Putamen (tissue), 1 donor: ENCODE results near the gene CAMKK1.
"Not testable (repeated sequence)": the region's sequence is repeated elsewhere in the genome, so short reads cannot be mapped to it uniquely, and the experiment has no call there.

Experiments used
- DNase-seq: peaks from one replicate; pipeline ENCODE4 v3.0.0-alpha.2; 2016; ENCODE audit warnings: low spot score

The CAMKK1 gene

DNA sequence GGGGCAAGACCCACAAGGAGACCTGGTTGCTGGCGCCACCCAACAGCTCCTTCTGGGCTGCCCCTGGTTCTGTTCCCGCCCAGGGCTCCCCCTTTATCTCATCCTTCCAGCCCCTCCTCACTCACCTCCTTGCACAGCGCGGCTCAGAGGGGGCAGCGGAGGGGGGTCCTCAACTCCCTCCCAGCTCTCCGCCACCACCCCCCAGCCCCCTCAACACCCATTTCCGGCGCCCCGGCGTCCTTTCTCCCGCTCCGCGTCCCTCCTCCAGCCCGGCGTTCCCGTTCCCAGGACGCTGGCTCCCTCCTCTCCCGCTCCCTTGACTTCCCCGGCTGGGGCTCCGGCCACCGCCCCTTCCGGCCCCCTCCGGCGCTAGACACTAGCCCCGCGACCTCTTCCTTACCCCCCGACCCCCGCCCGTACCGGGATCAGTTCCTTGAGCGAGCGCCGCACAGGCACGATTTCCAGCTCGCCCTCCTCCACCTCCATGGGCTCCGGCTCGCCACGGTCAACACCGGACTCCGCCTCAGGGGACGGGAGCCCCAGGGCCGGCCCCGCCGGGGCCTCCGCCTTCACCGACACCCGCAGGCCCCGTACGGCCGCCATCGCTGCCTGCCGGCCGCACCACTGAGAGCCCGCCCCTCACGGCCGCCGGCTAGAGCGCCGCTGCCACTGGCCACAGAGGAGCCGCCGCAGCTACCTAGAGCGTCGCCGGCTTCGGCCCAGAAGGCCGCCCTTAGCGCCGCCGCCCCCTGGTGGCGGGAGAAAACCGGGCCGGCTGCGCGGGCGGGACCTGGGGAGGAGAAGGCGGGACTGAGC, 47.0 kb downstream of the CAMKK1 start, which contains the start of gene NCBP3:
TSS of gene NCBP3 (minus strand) at position 626 of the 816 bp plus-strand sequence. CDS start at position 603, 23 bp downstream.
- DNase-seq = peak; percentile 95

DNA sequence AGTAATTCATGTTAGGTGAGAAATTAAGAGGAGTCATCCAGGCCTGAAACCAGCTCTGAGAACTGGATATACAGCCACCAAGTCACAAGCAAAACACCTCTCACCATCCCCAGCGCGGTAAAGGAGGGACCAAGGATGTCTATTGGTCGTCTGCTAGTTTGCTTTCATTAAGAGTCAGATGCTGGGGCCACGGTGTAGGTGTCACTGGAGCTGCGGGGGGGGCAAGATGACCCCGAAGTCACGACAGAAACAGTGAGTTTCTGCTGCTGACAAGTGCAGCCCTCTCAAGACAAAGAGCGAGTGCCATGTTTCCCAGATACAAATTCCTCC, 47.6 kb downstream of the CAMKK1 start:
- DNase-seq = no peak

DNA sequence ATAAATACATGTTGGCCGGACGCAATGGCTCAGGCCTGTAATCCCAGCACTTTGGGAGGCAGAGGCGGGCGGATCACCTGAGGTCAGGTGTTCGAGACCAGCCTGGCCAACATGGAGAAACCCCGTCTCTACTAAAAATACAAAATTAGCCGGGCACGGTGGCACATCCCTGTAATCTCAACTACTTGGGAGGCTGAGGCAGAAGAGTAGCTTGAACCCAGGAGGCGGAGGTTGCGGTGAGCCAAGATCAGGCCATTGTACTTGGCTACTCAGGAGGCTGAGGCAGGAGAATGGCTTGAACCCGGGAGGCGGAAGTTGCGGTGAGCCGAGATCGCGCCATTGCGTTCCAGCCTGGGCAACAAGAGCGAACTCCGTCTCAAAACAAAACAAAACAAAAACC, 48.3 kb downstream of the CAMKK1 start:
- DNase-seq = not testable (repeated sequence)

- no peak for DNase-seq
Measured at GRCh38 chr17:3843935-3844516, 48.8 kb downstream of the CAMKK1 start.

DNA sequence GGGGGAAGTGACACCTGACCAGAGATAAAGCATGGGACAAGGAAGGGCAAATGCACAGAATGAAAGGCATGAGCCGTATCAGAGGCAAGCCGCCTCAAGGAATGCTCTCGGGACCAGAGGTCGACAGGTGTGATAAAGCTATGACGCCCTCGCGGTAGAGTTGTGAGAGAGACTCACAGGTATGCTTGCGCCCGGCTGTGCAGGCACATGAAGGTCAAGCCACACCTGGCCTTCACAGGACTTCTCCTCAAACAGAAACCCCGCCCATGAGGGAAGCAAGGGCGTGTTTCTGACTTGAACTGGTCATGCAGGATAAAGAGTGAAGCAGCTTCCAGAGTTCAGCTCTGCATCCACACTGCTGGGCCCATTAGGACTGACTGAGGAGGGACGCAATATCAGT, 54.6 kb downstream of the CAMKK1 start:
- DNase-seq = no peak

DNA sequence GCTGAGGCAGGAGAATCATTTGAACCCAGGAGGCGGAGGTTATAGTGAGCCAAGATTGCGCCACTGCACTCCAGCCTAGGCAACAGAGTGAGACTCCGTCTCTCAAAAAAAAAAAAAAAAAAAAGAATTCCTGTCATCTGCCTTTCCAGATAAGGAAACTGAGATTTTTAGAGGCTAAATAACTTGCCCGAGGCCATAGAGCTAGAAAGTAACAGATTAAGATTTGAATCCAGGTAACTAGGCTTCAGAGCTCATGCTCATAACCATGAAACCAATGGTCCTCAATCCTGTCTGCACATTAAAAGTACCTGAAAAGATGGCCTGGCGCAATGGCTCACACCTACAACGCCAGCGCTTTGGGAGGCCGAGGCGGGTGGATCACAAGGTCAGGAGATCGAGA, 56.3 kb downstream of the CAMKK1 start:
- no peak for DNase-seq

DNA sequence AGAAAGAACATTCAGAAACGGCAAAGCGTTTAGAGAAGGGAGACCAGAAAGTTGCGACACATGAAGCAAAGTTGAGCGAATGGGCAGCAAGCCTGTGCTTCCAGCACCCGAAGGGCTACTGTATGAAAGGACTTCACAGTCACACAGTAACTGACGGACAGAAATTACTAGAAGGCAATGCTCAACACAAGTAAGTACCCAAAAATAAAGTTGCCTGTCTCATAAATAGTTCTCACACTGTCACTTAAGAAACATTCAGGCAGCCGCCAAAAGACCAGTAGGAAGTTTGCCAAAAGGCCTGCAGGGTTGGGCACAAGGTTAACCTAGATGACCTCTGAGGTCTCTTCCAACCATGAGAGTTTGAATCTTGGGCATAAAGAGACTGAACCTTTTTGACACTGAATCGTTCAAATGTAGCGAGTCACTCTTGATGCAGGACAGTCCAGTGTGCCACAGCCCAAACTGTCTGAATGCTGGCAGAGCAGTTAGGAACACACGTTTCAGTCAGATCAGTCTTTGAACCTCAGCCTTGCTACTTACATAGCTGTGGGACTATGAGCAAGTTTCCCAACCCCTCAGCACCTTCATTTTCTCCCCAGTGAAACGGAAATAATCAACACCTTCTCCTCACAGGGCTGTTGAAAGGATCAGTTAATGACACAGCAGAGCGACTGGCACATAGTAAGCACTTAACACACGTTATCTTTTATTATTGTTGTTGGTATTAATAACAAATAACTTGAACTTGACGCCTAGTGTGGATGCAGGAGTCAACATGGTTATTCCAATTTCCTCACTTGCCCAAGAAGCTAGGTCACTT, 57.2 kb downstream of the CAMKK1 start:
- DNase-seq = no peak

DNA sequence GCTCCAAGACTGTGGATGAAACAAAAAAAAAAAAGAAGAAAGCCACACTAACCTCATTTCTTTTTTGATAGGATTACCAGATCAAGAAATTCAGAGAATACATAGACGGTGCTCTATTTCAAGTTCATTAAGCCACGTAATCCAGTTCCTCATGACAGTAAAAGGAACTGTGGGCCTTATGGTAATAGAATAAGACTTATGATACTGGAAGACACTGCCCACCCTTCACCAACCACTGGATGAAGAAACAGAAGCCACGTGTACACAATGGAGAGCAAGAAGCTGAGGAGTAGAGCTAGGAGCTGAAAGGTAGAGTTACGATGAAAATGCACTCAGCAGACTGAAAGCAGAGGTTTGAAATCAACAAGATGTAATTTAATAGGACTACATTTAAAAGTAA, 58.0 kb downstream of the CAMKK1 start:
- DNase-seq = no peak

DNA sequence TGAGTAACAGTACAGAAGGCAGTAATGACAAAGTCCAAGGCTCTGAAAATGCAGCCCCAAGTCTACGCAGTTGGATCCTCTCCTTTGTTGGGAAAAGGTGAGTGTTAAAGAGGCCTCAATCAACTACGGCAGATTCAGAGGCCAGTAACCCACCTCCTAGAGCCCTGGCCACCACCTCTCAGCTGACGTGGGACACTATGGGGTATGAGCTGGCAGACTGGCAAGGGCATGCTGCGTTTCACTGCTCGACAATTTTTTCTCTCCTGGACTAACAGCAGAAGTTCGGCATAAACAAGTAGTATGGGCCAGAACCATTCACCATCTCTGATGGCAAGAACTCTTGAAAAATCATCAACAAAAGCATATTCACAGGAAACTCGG, 64.0 kb downstream of the CAMKK1 start:
- DNase-seq = no peak

DNA sequence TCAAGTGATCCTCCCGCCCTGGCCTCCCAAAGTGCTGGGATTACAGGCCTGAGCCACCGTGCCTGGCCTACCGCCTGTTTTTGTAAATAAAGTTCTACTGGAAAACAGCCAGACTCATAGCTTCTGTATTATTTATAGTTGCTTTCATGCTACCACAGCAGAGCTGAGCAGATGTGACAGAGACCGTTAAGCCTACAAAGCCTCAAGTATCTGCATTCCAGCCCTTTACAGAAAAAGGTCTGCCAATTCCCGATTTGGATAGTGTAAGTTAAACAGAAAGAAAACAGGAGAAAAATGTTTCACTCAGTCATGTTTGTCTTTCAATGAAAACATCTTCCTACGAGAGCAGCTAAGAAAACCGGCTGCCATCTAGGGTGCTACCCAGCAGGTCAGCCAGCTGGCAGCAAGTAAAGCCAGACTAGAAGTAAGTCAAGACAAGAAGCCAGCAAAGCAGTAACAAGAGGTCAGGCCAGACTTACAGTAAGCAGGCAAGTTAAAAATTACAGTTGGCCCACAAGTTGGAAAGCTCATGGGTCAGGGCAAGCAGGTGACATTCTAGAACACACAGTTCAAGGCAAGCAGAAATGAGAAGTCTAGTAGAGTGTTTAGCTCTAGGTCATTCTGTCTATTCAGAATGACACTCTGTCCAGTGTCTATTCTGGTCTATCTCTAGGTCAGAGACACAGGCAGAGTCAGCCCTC, 64.6 kb downstream of the CAMKK1 start:
- DNase-seq = no peak

DNA sequence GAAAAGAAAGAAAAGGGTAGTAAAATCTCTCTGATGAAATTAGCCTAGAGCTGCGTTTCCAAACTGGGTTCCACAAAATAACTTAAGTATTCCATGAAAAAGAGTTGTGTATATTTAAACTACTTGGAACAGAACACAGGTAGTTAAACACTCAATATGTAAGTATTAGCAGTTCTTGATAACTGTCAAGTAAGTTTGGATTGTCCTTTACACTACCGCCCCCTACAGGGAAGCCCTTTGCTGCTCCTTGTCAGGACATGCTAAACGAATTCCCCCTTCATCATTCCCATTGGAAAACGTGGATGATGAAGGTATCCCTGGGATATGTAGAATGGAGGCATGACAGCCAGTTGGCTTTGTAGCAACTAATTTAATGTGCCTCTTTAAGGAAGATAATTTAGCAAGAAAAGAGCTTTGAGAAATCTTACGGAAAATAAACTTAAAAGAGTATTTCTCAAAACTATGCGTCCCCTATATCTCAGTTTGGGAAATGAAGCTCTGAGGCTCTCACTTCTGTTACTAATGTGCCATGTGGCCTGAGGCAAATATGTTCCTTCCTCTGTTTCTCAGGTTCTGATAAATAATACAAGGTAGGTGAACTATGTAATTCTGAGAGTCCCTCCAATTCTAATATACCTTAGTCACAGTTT, 65.6 kb downstream of the CAMKK1 start:
- DNase-seq = peak; percentile 63

DNA sequence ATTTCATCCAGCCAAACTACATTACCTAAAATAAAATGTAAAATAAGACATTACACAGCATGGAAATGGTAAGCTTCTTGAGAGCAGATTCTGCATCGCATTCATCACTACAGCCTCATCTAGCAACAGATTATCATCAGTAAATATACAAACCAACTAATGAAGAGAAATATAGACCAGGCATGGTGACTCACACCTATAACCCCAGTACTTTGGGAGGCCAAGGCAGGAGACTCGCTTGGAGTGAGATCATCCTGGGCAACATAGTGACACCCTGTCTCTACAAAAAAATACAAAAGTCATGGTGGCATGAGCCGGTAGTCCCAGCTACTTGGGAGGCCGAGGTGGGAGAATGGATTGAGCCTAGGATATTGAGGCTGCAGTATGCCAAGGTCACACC, 66.7 kb downstream of the CAMKK1 start:
- no peak for DNase-seq

- DNase-seq = no peak
Measured at GRCh38 chr17:3821101-3821500, 71.8 kb downstream of the CAMKK1 start.

DNA sequence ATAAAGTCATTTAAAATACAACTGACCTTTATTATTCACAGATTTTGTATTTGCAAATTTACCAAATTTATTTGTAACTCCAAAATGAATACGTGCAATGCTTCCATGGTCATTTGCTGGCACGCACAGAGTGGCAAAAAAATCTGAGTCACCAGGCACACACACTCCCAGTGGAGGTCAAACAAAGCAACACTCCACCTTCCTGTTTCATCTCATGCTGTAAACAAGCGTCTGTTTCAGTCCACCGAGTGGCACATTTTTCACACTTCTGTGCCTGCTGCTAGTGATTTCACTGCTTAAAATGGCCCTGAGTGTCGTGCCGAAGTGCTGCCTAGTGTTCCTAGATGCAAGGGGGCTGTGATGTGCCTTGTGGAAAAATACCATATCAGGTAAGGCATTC, 74.1 kb downstream of the CAMKK1 start:
- DNase-seq = no peak

DNA sequence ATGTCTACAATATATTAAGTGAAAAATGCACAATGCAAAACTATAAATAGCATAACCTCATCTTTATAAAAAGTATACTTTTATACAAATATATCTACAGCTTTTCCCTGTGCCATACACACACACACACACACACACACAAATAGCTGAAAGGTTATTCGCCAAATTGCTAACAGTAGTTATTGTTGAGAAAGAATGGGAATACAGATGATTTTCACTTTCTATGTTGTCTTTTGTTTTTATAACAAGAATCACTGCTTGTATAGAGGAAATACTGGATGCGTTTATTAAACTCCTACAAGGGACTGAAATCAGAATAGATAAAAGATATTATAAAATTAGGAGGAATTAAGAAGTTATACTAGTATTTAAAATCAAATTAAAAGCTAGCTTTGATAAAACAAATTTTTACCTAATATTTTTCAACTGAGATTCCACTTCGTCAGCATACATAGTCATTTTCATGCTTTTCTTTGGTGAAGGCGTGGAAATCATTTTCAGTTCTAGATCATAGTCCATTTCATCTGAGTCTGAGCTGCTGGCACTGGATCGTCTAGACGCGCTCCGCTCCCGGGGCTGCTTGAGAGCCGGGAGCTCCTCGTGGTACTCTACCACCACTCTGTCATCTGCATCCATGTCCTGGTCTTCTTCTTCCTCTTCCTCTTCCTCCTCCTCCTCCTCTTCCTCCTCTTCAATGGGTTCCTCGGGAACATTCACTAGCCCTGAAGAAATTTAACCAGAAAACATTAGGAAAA, 74.8 kb downstream of the CAMKK1 start:
- peak; percentile 20 for DNase-seq

DNA sequence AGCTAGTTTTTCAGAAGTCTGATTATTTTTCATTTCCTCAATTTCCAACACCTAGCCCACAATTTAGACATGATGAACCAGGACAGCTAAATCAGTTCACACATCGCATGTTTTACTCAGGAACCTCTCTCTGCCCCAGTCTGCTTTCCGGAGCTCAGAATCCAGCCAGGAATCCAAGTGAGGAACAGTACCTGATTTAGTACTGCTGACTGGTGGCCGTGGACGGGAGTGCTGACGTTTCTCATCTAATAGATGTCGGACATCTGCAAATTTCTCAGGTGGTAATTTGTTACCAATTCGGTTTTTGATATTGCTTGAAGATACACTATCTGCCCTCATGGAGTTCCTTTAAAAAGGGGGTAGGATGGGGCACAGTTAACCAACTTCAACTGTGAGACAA, 76.9 kb downstream of the CAMKK1 start:
- no peak for DNase-seq

- DNase-seq = no peak
Measured at GRCh38 chr17:3815122-3815521, 77.7 kb downstream of the CAMKK1 start.

- DNase-seq = no peak
Measured at GRCh38 chr17:3814361-3814760, 78.5 kb downstream of the CAMKK1 start.

DNA sequence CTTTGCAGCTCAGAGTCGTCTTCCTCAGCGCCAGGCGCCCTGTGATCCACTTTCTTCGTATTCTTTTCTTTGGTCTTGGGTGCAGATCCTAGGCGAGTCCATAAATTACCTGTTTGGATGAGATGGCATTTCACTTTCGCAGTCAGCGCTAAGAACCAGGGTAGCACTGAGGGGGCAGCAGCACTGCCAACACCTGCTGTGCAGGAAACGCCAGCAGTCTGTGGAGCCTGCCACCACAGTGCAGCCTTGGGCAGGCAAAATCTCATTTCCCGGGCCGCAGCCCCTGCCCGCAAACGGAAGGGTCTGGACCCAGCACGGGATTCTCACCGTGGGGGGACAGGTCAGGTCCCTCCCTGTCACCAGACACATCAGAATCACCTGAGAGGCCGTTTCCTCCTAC, 79.7 kb downstream of the CAMKK1 start:
- DNase-seq = no peak

GRCh38 chr17:3812771-3813170, 80.1 kb downstream of the CAMKK1 start:
- DNase-seq = no peak

- DNase-seq = no peak
Measured at GRCh38 chr17:3812284-3812683, 80.6 kb downstream of the CAMKK1 start.
